GM21423 (cell line): ENCODE data around the gene GLYATL3.
A peak's percentile ranks its signal among the peaks of the same experiment; 100 is the strongest.

Experiments
- ATAC-seq: cut with Tn5 transposase; IDR thresholded peaks from one replicate; pipeline ENCODE4 v1.9.1; 2021; ENCODE audit warnings: mild to moderate bottlenecking, moderate library complexity; ENCODE audit not compliant: unreplicated experiment

GLYATL3 gene

DNA sequence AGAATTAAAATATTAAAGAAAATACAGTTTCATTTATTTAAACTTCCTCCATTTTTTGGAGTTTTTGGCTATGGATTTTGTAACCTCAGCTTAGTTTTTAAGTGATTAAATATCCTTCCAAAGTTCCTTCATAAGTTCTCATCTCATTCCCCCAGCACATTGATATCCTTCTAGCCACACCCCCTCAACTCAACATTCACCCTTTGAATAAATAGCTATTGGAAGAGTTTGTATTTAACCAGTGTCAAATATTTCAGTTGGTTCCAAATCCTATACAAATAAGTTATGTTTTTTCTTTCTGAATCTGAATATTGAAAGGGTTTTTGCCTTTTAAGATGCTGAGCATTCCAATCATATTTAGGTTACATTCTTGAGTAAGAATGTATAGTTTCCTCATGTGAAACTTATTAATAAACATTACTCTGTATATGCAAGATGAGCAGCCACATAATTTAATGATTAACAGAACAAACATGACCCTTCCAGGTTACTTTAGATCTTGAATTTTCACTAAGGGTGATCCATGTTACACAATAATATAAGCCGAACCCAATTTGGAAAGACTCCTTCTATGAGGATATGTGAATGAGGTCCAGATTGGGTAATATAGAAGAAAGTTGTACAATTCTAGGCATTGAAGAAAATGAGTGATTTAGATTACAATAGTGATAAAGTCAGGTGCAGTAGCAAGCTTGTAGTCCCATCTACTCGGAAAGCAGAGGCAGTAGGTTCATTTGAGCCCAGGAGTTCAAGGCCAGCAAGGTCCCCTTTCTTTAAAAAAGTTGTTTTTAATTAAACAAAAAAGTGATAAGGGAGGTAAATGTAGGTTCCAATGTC lies 13.6 kb downstream of the GLYATL3 start:
- no peak for ATAC-seq

DNA sequence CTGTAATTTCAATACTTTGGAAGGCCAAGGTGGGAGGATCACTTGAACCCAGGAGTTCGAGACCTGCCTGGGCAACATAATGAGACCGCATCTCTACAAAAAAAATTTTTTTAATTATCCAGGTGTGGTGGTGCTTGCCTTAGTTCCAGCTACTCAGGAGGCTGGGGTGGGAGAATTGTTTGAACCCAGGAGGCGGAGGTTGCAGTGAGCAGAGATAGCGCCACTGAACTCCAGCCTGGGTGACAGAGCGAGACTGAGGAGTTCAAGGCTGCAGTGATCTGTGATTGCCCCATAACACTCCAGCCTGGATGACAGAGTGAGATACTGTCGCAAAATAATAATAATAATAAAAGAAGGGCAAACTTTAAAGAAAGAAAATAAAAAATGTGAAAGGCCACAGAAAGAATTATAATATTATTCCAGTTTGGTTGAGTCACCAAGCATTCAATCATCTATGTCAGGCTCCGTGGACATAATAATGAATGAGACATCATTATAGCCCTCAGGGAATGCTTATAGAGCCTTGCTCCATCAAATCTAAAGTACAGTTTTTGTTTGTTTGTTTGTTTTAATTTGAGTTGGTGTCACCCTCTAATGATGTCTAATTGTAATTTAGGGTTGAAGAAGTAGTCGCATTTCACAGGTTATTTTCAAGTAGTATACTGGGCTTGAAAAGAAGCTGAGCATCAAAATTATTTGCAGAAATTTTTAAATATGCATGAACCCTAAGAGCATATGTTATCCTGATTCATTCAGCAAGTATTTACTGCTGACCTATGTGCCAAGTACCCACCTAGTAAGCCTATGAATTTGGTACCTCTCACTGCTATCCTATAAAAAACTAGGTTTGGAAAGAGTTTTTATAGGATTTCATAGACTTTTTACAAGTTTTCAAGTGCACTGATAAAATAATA lies 15.1 kb downstream of the GLYATL3 start:
- ATAC-seq, result no peak

DNA sequence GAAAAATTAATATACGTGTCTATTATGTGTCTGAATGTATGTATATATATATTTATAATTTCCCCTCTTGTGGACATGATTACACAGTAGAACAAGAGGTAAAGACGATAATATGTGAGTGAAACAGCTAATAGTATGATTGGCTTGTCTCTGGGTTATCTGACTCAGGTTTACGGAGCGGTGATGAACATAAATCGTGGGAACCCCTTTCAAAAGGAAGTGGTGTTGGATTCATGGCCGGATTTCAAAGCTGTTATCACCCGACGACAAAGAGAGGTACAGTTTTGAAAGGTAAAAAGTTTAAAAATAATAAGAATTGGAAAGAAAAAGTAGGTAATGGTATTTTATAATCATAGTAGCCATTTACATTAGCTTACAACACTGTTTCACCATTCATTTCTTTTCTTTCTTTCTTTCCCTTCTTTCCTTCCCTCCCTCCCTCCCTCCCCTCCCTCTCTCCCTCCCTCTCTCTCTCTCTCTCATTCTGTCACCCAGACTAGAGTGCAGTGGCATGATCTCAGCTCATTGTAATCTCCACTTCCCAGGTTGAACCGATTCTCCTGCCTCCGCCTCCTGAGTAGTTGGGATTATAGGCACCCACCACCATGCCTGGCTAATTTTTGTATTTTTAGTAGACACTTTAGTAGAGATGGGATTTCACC lies 15.9 kb downstream of the GLYATL3 start:
- ATAC-seq, result no peak

DNA sequence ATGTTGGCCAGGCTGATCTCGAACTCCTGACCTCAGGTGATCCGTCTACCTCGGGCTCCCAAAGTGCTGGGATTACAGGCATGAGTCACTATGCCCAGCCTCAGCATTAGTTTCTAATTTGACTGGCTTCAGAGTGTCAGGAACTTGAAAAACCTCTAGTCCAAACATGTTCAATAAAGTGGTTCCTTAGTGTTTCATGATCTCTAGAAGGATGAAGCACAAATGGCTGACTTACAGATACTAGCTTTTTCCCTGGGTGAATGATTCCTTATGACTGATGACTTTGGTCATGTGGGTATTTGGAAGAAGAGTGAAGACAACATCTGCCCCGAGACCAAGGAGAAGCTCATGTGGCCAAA lies 16.4 kb downstream of the GLYATL3 start:
- no peak for ATAC-seq

DNA sequence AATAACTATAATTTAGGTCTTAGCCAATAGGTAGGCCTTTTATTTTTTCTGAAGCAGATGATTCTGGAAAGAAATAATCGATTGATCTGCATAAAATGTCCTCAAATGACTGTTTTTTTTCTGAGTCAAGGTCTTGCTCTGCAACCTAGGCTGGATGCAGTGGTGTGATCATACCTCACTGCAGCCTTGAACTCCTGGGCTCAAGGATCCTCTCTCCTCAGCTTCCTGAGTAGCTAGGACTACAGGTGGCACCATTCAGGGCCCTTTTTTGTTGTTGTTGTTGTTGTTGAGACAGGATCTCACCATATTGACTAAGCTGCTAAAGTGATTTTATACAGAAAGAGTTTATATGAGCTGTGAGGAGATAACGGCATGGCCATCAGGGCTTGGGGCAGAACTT lies 18.2 kb downstream of the GLYATL3 start:
- ATAC-seq, result no peak

DNA sequence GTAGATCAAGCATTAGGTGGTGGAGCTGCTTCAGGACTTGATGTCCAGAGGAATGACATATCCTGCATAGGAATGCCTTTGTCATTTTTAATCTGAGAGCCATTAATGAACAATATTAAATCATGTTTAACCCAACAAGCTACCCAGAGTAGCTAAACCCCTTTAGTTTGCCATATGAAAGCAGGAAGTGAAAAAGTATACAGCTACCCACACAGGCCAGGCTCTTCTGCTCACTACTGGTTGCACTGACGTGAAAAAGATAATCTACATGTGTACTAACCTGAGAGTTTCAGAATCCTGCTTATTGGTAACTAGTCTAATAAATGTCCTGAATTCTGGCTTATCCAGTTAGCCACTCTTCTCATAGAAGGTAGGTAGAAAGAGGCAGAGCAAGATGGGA lies 19.9 kb downstream of the GLYATL3 start:
- peak; percentile 89 for ATAC-seq

DNA sequence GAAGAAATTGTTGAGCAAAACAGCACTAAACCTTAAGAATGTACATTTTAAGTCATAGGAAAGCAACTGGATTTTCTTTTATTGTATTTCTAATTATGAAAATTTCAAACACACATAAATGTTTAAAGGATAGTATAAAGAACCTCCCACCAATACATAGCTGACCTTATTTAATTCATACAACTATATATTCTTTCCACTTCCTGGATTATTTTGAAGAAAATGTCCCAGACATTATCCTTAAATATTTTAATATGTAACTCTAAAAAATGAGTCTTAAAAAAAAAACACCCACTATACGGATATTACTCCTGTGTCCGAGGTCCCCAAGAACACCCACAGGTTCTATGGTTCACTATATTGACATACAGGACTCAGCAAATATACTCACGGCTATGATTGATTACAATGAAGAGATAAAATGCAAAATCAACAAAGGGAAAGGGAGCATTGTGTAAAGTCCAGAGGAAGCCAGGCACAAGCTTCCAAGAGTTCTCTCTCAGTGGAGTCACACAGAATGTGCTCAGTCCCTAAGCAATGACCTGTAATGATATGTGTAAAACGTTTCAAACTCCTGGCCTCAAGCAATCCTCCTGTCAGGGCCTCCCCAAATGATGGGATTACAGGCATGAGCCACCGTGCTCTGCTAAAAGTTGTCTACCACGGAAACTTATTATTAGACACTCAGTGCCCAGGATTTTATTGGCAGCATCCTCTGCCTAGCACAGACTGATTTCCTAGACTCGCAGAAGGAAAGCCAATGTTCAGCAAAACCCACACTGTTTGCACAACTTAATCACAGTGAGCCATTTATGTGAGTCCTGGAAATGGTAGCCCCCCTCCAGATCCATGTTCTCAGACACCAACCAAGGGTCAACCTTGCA lies 23.2 kb downstream of the GLYATL3 start:
- no peak for ATAC-seq

DNA sequence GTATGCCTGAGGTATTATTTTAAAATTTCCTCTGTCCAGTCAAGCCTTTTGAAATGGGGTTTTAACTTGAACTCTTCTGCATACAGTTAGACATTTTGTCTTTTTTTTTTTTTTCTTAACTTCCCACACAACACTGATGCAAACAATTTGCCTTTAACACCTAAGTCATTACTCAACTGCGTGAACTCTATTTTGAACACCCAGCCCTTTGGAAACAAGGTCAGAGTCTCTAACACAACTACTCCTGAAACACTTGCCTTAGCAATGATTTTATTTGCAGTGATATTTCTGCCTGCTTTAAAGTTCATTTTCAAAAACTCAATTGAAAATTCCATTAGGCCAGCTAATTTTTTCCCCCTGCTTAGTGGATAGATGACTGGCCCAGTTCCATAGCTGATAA lies 24.2 kb downstream of the GLYATL3 start:
- ATAC-seq, result no peak

DNA sequence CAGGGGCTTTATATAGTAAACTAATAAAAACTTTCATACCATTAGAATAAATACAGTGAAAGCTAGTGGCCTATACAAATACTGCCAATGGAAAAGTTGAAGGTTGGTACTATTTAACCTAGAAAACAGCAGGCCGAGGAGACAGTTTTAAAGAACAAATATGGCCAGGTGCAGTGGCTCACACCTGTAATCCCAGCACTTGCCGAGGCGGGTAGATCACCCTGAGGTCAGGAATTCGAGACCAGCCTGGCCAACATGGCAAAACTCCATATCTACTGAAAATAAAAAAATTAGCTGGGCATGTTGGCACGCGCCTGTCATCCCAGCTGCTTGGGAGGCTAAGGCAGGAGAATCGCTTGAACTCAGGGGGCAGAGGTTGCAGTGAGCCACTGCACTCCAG lies 24.8 kb downstream of the GLYATL3 start:
- no peak for ATAC-seq

DNA sequence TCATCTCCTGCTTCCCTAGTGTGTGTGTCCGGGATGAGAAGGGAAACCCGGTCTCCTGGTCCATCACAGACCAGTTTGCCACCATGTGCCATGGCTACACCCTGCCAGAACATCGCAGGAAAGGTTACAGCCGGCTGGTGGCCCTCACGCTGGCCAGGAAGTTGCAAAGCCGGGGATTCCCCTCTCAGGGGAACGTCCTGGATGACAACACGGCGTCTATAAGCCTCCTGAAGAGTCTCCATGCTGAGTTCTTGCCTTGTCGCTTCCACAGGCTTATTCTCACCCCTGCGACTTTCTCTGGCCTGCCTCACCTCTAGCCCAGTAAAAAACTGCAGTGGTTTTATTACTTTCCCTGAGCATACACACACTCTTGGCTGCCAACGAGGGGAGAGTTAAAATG lies 26.9 kb downstream of the GLYATL3 start:
- ATAC-seq, result no peak

DNA sequence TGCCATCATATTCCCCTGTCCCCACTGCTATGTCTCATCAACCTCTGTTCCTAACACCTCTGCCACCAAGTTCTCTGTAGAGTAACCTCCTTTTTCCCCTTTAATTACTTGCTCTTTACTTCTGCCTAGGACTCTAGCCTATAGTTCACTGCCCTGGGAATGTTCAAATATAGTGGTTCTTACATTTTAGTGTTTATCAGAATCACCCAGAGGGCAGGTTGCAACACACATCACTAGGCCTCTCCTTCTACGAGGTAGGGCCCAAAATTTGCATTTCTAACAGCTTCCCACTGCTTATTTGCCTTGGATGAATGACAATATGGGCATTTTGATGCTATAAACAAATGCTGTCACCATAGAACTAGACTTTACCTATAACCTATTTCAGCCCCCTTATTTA lies 27.6 kb downstream of the GLYATL3 start:
- ATAC-seq, result no peak

DNA sequence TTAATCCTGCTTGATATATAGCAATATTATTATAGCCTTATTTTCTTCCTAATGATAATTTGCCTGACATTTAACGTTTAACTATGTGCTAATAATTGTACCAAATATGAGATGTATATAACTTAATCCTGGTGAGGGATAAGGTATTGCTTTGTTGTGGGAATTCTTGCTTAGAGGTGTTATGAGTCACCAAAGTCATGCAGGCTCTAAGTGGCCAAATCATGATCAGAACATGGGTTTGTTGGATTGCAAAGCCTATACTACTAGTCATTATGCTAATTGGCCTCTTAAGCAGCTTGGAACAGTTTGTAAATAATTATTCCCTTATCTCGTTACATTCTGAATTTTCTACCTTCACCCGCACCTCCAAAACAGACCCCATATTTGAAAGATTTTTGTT lies 28.8 kb downstream of the GLYATL3 start:
- ATAC-seq, result no peak

DNA sequence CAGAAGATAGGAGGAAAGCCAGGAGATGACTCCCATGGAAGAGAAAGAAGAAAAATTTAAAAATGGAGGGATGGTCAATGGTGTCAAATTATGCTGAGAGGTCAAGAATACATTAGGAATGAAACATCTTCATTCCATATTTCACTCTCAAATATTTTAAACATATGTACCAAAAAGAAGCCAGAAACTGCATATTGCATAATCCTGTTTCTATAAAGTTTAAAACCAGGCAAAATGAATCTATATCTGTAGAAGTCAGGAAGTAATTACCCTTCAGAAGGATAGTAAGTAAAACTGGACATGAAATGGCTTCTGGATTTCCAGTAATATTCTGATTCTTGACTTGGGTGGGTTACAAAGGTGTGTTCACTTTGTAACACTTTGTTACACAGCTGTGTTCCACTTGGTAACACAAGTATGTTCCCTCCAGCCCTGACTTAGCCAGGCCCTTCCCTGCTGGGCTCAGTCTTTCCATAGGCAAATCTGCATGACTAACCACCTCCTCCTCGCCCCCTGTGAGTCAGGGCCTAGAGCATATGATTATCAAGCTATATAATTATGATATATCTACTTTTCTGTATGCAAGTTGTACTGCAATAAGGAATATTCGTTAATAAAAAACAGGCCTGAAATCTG lies 30.5 kb downstream of the GLYATL3 start:
- no peak for ATAC-seq

DNA sequence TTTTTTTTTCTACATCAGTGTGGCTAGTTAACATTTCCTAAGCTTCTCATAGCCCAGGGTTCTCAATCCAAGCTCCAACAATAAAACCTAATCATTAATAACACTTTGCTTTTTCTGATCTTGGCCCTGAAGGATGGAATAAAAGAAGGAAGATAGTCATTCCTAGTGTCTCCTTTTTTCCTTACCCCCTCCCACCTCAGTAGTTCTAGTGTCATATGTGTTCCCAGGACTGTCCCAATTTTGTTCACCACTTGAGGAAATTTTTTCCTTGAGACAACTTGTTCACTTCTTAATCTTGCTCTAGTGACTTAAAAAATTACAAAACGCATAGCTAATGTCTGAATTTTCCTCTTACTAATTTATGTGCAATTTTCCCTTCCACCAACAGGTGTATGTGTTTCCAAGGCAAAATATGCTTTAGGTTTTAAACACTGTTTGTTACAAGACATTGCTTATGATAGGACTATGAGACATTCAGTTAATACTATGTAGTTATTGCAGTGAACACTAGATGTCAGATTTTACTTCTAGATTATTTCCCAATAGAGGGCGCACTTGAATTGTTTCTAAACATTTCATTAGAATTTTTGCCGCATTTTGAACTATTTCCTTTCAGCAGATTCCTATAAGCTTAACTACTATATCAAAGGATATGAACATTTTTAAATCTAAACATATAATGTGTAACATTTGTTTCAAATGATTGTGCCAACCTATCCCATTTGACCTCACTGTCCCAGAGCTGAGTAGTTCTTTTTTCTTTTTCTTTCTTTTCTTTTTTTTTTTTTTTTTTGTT lies 32.2 kb downstream of the GLYATL3 start:
- ATAC-seq, result peak; percentile 90

DNA sequence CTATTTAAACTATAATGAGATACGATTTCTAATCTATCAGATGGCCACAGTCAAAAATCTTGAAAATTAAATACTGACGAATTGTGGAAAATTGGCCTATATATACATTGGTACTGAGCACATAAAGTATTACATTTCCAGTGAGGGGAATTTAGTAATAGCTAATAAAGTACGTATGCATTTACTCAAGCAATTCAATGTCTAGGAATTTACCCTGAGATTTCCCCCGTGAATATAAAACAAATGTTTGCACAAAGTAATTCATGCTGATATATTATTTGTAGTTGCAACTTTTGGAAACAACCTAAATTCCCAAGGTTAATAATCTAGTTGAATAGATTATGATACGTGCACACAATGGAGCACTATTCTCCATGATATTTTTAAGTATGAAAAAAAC lies 36.1 kb downstream of the GLYATL3 start:
- ATAC-seq, result no peak

DNA sequence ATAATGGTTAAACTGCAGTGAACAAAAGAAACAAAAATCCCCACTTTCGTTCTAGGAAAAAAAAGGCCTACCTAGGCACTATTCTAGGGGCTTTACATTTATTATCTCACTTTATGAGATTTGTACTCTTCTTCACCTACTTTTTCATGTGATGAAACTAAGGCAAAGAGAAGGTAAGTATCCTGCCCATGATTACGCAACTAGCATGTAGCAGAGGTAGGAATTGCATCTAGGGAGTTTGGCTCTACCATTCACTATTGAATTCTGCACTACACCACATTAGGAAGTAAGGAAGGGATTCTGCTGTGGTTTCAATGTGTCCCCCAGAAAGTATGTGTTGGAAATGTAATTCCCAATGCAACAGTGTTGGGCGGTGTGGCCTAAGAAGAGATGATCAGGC lies 39.4 kb downstream of the GLYATL3 start:
- no peak for ATAC-seq

DNA sequence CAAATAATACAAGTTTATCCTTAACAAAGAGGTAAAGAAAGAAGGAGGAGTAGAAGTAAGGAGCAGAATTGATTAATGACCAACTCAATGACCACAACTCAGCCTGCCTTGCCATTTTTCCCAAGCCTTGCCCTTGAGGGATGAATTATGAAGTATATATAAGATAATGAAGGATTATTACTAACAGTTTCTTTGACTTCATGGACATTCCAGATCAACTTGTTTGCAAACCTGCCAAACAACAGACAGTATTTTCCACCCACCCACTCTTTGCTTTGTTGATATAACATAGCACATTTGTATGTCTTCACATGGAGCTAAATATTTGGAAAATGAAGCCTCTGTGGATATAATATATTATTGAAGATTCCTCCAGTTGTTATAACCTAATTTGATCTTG lies 40.9 kb downstream of the GLYATL3 start:
- ATAC-seq, result no peak

DNA sequence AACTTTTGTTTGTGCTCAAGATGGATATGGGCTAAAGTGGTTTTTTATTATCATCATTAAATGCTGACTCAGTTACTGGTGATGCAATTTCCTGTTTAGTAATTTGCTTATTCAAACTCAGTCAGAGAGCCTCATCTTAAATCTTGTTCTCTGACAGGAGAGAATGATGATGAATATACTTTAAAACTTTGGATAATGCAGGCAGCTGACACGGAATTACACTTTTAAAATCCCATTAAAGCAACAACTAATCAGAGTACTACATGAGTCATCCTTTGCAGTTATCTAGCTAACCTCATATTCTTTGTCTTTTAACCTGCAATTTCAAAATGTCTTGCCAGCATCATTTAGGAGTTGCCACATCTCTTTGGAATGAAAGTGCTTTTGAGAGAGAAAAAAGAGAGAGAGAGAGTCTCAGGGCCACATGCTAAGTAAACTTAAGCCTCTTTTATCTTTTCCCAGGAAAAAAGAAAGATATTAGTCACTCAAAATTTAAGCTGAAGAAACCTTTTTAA lies 41.5 kb downstream of the GLYATL3 start:
- ATAC-seq, result no peak

DNA sequence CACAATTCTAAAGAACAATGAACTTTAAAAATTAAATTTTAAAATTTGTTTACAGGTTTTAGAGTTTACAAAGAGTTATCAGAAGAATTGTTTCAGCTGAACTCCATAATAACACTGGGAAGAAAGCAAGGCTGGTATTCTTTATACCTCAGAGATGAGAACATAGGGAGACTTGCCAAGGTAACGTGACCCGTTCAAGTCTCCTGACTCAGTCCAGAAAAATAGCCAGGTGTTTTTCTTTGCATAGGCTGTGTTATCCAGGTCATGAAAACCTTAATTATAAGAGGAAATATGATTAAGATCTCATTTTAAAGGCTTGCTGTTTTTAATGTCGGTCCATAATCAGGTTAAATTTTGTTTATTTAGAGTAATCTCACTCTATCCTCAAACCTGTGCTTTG lies 42.2 kb downstream of the GLYATL3 start:
- no peak for ATAC-seq
